Bronchial epithelial cell (primary cell): ENCODE results near the gene LRMDA. TPM values are rescaled to one million over a fixed set of nuclear protein-coding genes. Genes with fewer than 3 reads are reported as not detected.
A peak's percentile ranks its signal among the peaks of the same experiment; 100 is the strongest.

ENCODE experiments used
- DNase-seq: peaks from one replicate; pipeline ENCODE4 v3.0.0-alpha.2; 2010; ENCODE audit warnings: low read depth
- FAIRE-seq: peaks from 2 replicates; lab custom pipeline; 2011; peaks lifted over from hg19 to GRCh38; lab: Jason Lieb, UNC
- H3K27me3 ChIP-seq: 2 replicates; pipeline ENCODE4 v1.5.1; 2011; ENCODE audit warnings: low read length; ENCODE audit not compliant: control insufficient read depth, insufficient read depth
- H3K36me3 ChIP-seq: 2 replicates; pipeline ENCODE4 v1.5.1; 2011; ENCODE audit warnings: low read length; ENCODE audit not compliant: control insufficient read depth, insufficient read depth
- H3K4me3 ChIP-seq: 2 replicates; pipeline ENCODE4 v1.5.1; 2011; ENCODE audit warnings: mild to moderate bottlenecking, low read depth, low read length, control low read depth
- total RNA-seq: library from RNA; depleted of rRNA; stranded (reverse); fragments of >200 nt; gene quantifications from 2 replicates; pipeline ENCODE4 v1.2.1, GENCODE V29; 2014
- TF ChIP-seq, protein P1 (sequence below): IDR thresholded peaks from 2 replicates; pipeline ENCODE4 v1.5.1; 2011; ENCODE audit warnings: mild to moderate bottlenecking, moderate library complexity, low read length, control low read depth, inconsistent platforms; ENCODE audit not compliant: insufficient read depth, severe bottlenecking

The LRMDA gene
- total RNA-seq, 1 donor from 2014 or later, result 1.6 TPM

DNA sequence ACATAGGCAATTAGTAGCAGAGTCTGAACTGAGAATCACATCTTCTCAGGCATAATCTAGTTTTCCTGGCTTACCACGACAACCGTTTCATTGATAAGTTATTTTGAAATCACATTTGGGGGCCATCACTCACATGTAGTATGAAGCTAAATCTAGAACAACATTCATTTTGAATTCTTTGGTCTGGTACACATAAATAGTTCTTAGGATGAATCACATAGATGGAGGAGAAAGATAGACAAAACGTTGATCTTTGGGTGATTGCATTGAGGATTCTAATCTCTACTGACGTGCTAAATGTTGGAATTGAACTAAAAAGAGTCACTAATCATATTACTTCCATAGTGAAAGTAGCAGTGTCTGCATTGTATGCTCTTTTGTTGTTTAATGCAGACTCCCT is 1022.6 kb downstream of the LRMDA start:
- no peak overlapping the region for H3K4me3 ChIP-seq
- FAIRE-seq, result no peak
- DNase-seq, result no peak
- H3K36me3 ChIP-seq, result no peaks in the 10 kb centered on the region
- TF ChIP-seq, protein P1, sequence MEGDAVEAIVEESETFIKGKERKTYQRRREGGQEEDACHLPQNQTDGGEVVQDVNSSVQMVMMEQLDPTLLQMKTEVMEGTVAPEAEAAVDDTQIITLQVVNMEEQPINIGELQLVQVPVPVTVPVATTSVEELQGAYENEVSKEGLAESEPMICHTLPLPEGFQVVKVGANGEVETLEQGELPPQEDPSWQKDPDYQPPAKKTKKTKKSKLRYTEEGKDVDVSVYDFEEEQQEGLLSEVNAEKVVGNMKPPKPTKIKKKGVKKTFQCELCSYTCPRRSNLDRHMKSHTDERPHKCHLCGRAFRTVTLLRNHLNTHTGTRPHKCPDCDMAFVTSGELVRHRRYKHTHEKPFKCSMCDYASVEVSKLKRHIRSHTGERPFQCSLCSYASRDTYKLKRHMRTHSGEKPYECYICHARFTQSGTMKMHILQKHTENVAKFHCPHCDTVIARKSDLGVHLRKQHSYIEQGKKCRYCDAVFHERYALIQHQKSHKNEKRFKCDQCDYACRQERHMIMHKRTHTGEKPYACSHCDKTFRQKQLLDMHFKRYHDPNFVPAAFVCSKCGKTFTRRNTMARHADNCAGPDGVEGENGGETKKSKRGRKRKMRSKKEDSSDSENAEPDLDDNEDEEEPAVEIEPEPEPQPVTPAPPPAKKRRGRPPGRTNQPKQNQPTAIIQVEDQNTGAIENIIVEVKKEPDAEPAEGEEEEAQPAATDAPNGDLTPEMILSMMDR, result no peak
- H3K27me3 ChIP-seq, result no peaks in the 10 kb centered on the region

DNA sequence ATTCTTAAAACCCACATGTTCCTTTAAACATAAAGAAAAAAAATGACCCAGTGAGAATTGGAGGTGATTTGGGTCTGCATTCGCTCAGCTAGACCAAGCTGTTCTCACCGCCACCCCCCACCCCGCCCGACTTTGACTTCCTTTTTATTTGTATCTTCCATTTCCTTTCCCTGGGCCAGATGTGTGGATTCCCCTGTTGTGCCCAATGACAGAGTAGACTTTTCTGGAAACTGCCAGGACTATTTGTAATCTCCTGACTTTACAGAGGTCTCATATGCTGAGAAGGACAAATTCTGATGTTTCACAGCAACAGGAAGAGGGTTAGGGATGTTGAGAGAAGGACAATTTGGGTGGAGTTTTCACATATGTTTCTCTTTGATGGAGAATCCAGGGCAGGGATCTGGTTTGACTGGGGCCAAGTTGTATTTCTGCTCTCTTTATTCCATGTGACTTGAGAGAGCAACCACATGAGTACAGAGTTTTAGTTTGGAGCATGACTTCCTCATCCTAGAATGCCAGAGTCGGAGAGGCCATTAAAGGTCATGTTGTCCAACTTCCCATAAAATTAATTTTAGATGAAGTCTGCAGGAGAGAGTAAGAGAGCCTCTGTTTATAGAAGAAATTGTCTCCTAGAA is 1023.2 kb downstream of the LRMDA start:
- TF ChIP-seq, protein P1, result no peak

DNA sequence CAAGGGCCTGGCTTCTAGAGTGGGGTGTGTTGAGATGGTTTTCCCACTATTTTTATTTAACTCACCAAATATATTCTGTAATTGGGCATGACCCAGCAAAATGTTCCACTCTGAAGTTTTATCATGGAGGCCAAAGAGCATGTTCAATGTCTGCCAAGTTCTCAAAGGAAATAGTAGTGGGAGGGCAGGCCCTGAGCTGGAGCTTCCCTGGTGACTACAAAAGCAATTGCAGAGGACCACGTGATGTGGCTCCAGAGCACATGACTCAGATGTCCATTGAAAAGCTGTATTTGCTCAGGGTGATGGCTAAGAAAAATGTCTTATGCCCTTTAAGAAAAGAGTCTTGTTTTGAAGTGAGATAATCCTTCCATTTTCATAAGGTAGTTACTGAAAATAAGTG is 1024.8 kb downstream of the LRMDA start:
- TF ChIP-seq, protein P1, result no peak
- Histone ChIP-seq H3K36me3 (no peaks in the 10 kb centered on the region), H3K27me3 (no peaks in the 10 kb centered on the region), H3K4me3 (no peak overlapping the region)
- FAIRE-seq, result no peak
- DNase-seq, result peak; percentile 24

More for the DNA sequence above, 1023.2 kb downstream of the LRMDA start:
- no peak overlapping the region for H3K4me3 ChIP-seq
- H3K27me3 ChIP-seq, result no peaks in the 10 kb centered on the region
- no peaks in the 10 kb centered on the region for H3K36me3 ChIP-seq
- DNase-seq (no peak), FAIRE-seq (no peak)

GRCh38 chr10:76459016-76459730 is 1027.7 kb downstream of the LRMDA start:
- TF ChIP-seq, protein P1, result no peak
- DNase-seq (no peak), FAIRE-seq (no peak)
- H3K36me3 ChIP-seq, result no peaks in the 10 kb centered on the region
- H3K27me3 ChIP-seq, result no peaks in the 10 kb centered on the region
- no peak overlapping the region for H3K4me3 ChIP-seq

DNA sequence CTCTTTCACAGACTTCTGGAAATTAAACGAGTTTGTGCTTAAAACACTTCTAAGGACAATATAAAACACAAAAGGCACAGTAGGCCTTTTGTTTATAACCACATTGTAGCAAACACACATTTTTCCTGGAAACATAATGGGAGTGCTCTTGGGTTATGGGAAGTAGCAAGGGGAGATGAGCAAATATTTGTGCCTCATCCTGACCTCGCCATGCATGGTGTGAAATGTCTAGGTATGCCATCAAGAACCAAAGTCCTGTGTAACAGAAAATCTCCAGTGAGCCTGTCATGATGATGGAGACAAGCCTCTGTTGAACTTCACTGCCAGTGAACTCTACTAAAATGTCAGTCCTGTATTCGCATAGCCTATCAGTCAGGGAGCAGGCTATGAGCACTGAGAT is 1029.6 kb downstream of the LRMDA start:
- DNase-seq (no peak), FAIRE-seq (no peak)
- no peaks in the 10 kb centered on the region for H3K36me3 ChIP-seq
- no peaks in the 10 kb centered on the region for H3K27me3 ChIP-seq
- TF ChIP-seq, protein P1, result no peak
- no peak overlapping the region for H3K4me3 ChIP-seq

- no peaks in the 10 kb centered on the region for H3K36me3 ChIP-seq
- H3K27me3 ChIP-seq, result no peaks in the 10 kb centered on the region
- no peak overlapping the region for H3K4me3 ChIP-seq
- FAIRE-seq (no peak), DNase-seq (no peak)
- TF ChIP-seq, protein P1, result no peak
These were observed 1031.7 kb downstream of the LRMDA start for GRCh38 chr10:76463111-76463510.
